GM12872 (cell line): Measurements from ENCODE around the gene MED12L.

Source experiments
- TF ChIP-seq, protein P1 (sequence below): IDR thresholded peaks from 3 replicates; pipeline ENCODE4 v1.5.1; 2011; ENCODE audit warnings: low read depth, mild to moderate bottlenecking, low read length, moderate library complexity; ENCODE audit not compliant: insufficient read depth

Gene MED12L

GRCh38 chr3:151225040-151225975, 139.8 kb downstream of the MED12L start:
- TF ChIP-seq, protein P1, sequence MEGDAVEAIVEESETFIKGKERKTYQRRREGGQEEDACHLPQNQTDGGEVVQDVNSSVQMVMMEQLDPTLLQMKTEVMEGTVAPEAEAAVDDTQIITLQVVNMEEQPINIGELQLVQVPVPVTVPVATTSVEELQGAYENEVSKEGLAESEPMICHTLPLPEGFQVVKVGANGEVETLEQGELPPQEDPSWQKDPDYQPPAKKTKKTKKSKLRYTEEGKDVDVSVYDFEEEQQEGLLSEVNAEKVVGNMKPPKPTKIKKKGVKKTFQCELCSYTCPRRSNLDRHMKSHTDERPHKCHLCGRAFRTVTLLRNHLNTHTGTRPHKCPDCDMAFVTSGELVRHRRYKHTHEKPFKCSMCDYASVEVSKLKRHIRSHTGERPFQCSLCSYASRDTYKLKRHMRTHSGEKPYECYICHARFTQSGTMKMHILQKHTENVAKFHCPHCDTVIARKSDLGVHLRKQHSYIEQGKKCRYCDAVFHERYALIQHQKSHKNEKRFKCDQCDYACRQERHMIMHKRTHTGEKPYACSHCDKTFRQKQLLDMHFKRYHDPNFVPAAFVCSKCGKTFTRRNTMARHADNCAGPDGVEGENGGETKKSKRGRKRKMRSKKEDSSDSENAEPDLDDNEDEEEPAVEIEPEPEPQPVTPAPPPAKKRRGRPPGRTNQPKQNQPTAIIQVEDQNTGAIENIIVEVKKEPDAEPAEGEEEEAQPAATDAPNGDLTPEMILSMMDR, result no peak

GRCh38 chr3:151226088-151226563, 140.7 kb downstream of the MED12L start:
- TF ChIP-seq, protein P1, result no peak

DNA sequence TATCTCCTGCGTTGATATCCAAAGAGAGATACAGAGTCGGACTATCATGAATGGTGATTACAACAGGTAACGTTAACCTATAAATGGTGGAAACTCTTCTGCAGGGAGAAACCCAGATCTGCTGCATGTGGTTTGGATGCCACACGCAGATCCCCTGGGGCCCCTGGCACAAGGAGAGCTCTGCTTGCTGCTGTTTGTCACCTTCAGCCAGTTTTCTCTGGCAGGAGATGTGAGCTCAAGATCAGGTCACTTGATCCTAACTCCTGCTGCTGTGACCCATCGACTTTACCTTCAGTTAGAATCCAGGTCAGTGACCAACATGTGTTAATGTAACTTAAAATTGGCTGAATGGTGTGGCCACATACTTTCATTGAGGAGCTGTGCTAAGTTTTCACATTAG, 141.4 kb downstream of the MED12L start:
- TF ChIP-seq, protein P1, result no peak

- TF ChIP-seq, protein P1, result no peak
These were observed 141.9 kb downstream of the MED12L start for GRCh38 chr3:151227266-151227806.

DNA sequence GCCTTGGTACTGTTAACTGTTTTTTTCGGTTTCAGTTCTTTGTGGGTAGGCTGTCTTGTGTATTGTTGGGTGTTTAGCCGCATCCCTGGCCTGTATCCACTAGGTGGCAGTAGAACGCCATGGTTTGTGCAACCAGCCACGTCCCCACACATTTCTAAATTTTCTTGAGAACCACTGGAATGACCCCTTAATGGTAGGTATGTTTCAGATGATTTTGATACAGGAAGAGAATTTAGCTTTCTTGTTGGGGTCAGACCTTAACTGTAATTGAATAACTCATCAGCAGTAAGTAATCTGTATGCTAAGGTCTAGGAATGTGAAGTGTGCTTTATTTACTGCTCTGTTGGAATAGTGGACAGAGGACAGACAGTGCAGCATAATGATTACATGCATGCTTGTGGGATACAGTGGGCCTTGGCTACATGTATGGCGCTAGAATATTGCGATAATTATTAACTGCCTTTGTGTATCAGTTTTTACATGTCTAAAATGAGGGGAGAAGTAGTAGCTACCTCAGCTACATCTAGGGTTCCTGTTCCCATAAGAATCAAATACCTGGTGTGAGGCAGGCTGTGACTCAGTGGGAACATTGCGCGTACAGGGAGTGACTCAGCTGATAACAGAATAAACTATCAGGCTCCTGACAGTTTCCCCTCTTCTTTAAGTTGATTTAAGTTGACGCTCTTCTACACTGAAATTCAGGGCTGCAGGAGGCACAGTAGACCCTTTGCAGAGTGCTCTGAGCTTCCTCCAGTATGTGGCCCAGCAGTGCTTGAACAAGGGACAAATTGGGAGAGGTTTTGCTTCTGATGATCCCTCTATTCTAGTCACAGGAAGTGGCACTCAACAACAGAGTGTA, 142.6 kb downstream of the MED12L start:
- TF ChIP-seq, protein P1, result peak; percentile 86

GRCh38 chr3:151228666-151229040, 143.2 kb downstream of the MED12L start:
- TF ChIP-seq, protein P1, result no peak

DNA sequence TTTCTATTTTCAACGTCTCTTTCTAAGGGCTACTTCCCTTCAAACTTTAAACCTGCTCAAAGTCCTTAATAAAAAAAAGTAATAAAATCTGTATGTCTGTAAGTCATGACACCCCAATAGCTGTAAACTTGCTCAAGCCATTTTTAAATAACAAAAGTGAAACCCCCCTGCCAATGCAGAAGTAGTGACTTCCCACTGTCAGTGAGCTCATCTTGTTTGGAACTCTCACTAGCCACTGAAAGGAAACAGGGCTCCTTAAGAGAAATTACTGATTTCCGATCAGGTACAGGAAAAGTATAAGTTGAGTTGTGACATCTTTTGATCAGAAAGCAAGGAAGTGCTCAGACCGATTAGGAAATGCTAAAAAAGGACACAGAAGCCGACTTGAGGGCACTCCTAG, 145.2 kb downstream of the MED12L start:
- TF ChIP-seq, protein P1, result no peak
